HG02852 (cell line): ENCODE results near the gene RSPRY1.
"Not testable (repeated sequence)": the region's sequence is repeated elsewhere in the genome, so short reads cannot be mapped to it uniquely, and the experiment has no call there.

Source experiments
- ATAC-seq: cut with Tn5 transposase; IDR thresholded peaks from one replicate; pipeline ENCODE4 v1.9.1; 2021; ENCODE audit warnings: mild to moderate bottlenecking, moderate library complexity; ENCODE audit not compliant: unreplicated experiment

The RSPRY1 gene

GRCh38 chr16:57185446-57185944 is 634 bp upstream of the RSPRY1 start:
- ATAC-seq: peak; percentile 32

- no peak for ATAC-seq
Observed at GRCh38 chr16:57186872-57187854, 1.0 kb downstream of the RSPRY1 start.

GRCh38 chr16:57187902-57188710 is 2.0 kb downstream of the RSPRY1 start:
- ATAC-seq: not testable (repeated sequence)

- ATAC-seq: no peak
Observed at GRCh38 chr16:57188711-57189002, 2.5 kb downstream of the RSPRY1 start.

GRCh38 chr16:57189527-57189926 is 3.4 kb downstream of the RSPRY1 start:
- not testable (repeated sequence) for ATAC-seq

- no peak for ATAC-seq
Observed at GRCh38 chr16:57190136-57190535, 4.0 kb downstream of the RSPRY1 start.

GRCh38 chr16:57191056-57191571 is 5.0 kb downstream of the RSPRY1 start:
- ATAC-seq: no peak

- no peak for ATAC-seq
Observed at GRCh38 chr16:57192146-57192545, 6.0 kb downstream of the RSPRY1 start.

GRCh38 chr16:57192720-57193486 is 6.8 kb downstream of the RSPRY1 start:
- ATAC-seq: no peak

- no peak for ATAC-seq
Observed at GRCh38 chr16:57194512-57194911, 8.4 kb downstream of the RSPRY1 start.

- no peak for ATAC-seq
Observed at GRCh38 chr16:57196286-57196685, 10.2 kb downstream of the RSPRY1 start.

- ATAC-seq: no peak
Observed at GRCh38 chr16:57196753-57197152, 10.6 kb downstream of the RSPRY1 start.

GRCh38 chr16:57200321-57200720 is 14.2 kb downstream of the RSPRY1 start:
- ATAC-seq: not testable (repeated sequence)

GRCh38 chr16:57200926-57201325 is 14.8 kb downstream of the RSPRY1 start:
- ATAC-seq: not testable (repeated sequence)

- ATAC-seq: no peak
Observed at GRCh38 chr16:57202095-57202886, 16.2 kb downstream of the RSPRY1 start.

GRCh38 chr16:57203451-57203850 is 17.3 kb downstream of the RSPRY1 start:
- no peak for ATAC-seq

- ATAC-seq: no peak
Observed at GRCh38 chr16:57204675-57205074, 18.5 kb downstream of the RSPRY1 start.

GRCh38 chr16:57208926-57209325 is 22.8 kb downstream of the RSPRY1 start:
- ATAC-seq: no peak

- ATAC-seq: no peak
Observed at GRCh38 chr16:57209780-57210179, 23.7 kb downstream of the RSPRY1 start.

GRCh38 chr16:57213462-57213861 is 27.3 kb downstream of the RSPRY1 start:
- ATAC-seq: no peak
